ENCODE data around the gene SNTN. TPM values are rescaled to one million over a fixed set of nuclear protein-coding genes. Genes with fewer than 3 reads are reported as not detected.

SNTN gene
- total RNA-seq, 1 donor from 2014 or later = 0.22 TPM

DNA sequence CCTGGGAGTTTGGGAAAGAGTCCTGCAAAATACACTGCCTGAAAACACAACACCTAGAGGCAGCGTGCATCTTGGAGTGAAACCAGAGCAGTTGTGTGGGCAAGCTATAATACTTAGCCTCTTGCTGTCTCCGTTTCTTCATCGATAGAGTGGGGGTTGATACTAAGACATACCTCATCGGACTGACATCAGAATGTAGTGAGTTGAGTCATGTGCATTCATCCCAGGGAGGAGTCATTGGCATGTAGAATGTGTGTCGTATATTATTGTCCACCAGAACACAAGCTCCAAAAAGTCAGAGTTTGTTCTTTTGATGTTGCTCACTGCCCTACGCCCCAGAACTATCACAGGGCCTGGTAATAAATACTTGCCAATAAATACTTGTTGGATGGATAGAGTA is 4.3 kb downstream of the SNTN start:
- Mint-ChIP-seq H3K4me1 (no peaks in the 10 kb centered on the region), H3K27ac (no peak overlapping the region), H3K36me3 (no peaks in the 10 kb centered on the region), H3K27me3 (ENCODE audit: low read depth) (peaks cover 1% of the 10 kb centered on the region), H3K4me3 (no peak overlapping the region), H3K9me3 (peaks cover 4% of the 10 kb centered on the region)
- TF ChIP-seq, protein P1, sequence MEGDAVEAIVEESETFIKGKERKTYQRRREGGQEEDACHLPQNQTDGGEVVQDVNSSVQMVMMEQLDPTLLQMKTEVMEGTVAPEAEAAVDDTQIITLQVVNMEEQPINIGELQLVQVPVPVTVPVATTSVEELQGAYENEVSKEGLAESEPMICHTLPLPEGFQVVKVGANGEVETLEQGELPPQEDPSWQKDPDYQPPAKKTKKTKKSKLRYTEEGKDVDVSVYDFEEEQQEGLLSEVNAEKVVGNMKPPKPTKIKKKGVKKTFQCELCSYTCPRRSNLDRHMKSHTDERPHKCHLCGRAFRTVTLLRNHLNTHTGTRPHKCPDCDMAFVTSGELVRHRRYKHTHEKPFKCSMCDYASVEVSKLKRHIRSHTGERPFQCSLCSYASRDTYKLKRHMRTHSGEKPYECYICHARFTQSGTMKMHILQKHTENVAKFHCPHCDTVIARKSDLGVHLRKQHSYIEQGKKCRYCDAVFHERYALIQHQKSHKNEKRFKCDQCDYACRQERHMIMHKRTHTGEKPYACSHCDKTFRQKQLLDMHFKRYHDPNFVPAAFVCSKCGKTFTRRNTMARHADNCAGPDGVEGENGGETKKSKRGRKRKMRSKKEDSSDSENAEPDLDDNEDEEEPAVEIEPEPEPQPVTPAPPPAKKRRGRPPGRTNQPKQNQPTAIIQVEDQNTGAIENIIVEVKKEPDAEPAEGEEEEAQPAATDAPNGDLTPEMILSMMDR (IDR thresholded peaks at IDR 0.05; ENCODE audit: unreplicated experiment) = no peak
- DNase-seq (ENCODE audit: low spot score in 2 of 2, unreplicated experiment in 2 of 2) = no peak

DNA sequence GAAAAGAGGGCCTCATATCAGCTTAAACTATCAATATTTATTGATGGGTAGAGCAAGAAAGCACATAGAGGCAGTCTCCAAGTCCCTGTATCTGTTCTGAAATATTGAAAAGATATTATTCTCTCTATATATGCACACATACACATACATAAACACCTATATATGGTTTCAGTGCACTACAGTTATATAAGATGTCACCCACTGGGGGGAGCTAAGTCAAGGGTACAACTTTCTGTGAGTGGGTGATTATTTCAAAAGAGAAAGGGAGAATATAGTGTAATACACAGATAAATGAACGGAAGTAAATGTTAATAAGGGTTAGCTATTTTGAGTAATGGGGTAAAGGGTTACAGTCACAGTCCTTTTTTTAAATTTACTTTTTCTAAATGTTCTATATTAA is 8.8 kb downstream of the SNTN start:
- H3K36me3 Mint-ChIP-seq = no peaks in the 10 kb centered on the region
- TF ChIP-seq, protein P1 (IDR thresholded peaks at IDR 0.05; ENCODE audit: unreplicated experiment) = no peak
- peaks cover 11% of the 10 kb centered on the region for H3K27me3 Mint-ChIP-seq (ENCODE audit: low read depth)
- no peak for DNase-seq (ENCODE audit: low spot score in 2 of 2, unreplicated experiment in 2 of 2)
- H3K4me3 Mint-ChIP-seq = no peak overlapping the region
- H3K4me1 Mint-ChIP-seq = no peaks in the 10 kb centered on the region
- no peaks in the 10 kb centered on the region for H3K9me3 Mint-ChIP-seq
- H3K27ac Mint-ChIP-seq = no peak overlapping the region

DNA sequence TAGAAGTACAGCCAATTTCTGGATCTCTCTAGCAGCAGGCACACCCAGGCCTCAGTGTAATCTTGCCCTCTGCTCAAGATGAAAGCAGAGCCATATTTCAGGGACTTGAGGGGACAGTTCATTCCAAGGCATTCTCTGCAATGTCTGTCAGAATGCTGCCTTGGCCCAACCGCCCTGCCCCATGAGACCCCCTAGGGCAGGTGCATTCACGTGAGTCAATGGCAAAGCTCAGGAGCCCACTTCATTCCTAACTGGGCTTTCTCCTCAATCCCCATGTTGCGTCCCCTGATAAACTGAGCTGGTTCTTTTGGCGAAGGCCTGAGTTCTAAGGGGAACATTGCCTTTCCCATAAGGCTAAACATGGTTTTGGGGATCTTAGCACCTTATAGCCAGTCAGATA is 9.5 kb downstream of the SNTN start:
- Mint-ChIP-seq H3K36me3 (no peaks in the 10 kb centered on the region), H3K4me3 (no peak overlapping the region), H3K27me3 (ENCODE audit: low read depth) (peaks cover 16% of the 10 kb centered on the region), H3K4me1 (no peaks in the 10 kb centered on the region), H3K27ac (no peak overlapping the region), H3K9me3 (no peaks in the 10 kb centered on the region)
- TF ChIP-seq, protein P1 (IDR thresholded peaks at IDR 0.05; ENCODE audit: unreplicated experiment) = no peak
- no peak for DNase-seq (ENCODE audit: low spot score in 2 of 2, unreplicated experiment in 2 of 2)

DNA sequence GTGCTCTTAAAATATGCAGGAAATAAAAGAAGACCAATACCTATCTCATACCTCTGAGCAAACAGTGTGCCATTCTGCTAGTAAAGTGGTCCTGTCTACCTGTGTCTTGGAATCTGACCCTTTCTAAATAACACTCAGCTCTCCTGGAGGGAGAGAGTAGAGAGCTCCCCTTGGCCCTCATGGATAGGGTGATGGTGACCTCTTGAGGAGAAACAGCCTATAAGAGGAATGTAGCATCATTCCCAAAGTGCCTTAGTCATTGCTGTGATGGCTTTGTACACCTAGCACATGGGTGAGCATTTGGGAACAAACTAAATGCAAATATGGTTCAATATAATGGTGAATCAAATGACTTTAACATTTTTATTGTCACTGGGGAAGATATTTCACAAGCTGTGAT is 10.0 kb downstream of the SNTN start:
- TF ChIP-seq, protein P1 (IDR thresholded peaks at IDR 0.05; ENCODE audit: unreplicated experiment) = no peak
- peaks cover 16% of the 10 kb centered on the region for H3K27me3 Mint-ChIP-seq (ENCODE audit: low read depth)
- no peaks in the 10 kb centered on the region for H3K4me1 Mint-ChIP-seq
- no peak overlapping the region for H3K27ac Mint-ChIP-seq
- H3K36me3 Mint-ChIP-seq = no peaks in the 10 kb centered on the region
- no peak overlapping the region for H3K4me3 Mint-ChIP-seq
- H3K9me3 Mint-ChIP-seq = no peaks in the 10 kb centered on the region
- no peak for DNase-seq (ENCODE audit: low spot score in 2 of 2, unreplicated experiment in 2 of 2)

DNA sequence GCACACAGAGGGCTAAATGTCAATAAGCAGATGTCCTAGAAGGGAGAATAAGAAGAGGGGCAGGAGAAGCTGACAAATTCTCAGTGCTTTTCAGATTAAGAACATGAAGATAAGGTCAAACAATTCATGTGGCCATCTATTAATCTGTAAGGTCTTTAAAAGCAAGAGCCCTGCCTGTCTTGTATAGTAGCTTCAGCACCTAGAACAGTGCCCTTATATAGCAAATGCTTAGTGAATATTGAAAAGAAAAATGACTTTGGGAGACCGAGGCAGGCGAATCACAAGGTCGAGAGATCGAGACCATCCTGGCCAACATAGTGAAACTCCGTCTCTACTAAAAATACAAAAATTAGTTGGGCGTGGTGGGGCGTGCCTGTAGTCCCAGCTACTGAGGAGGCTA is 18.1 kb downstream of the SNTN start:
- DNase-seq (ENCODE audit: low spot score in 2 of 2, unreplicated experiment in 2 of 2) = no peak
- Mint-ChIP-seq H3K4me3 (no peak overlapping the region), H3K4me1 (no peaks in the 10 kb centered on the region), H3K27me3 (ENCODE audit: low read depth) (peaks cover 48% of the 10 kb centered on the region), H3K27ac (no peak overlapping the region), H3K36me3 (no peaks in the 10 kb centered on the region), H3K9me3 (no peaks in the 10 kb centered on the region)
- TF ChIP-seq, protein P1 (IDR thresholded peaks at IDR 0.05; ENCODE audit: unreplicated experiment) = no peak

DNA sequence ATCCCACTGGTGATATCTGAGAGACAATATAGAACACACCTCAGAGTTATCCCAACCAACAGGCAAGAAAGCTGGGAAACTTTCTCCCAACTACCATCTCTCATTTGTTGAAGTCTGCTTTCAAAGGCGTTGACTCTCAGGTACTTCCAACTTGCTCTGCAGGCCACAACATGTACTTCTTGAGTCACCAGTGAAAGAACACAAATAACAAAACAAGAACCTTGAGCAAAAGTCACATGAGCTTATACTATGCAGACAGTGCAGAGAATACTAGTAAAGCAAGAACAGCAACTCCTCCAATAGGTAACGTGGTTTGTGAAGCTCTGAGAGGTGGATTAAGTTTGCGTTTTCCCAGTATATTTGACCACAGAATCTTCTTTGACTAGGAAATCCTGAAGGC is 20.6 kb downstream of the SNTN start:
- H3K27ac Mint-ChIP-seq = no peak overlapping the region
- no peaks in the 10 kb centered on the region for H3K9me3 Mint-ChIP-seq
- TF ChIP-seq, protein P1 (IDR thresholded peaks at IDR 0.05; ENCODE audit: unreplicated experiment) = no peak
- no peaks in the 10 kb centered on the region for H3K36me3 Mint-ChIP-seq
- H3K27me3 Mint-ChIP-seq (ENCODE audit: low read depth) = peaks cover 48% of the 10 kb centered on the region
- H3K4me1 Mint-ChIP-seq = no peaks in the 10 kb centered on the region
- DNase-seq (ENCODE audit: low spot score in 2 of 2, unreplicated experiment in 2 of 2) = no peak
- no peak overlapping the region for H3K4me3 Mint-ChIP-seq

All from mesothelial cell of epicardium (in vitro differentiated cells).